Uterus (tissue), 4 donors: ENCODE measurements around the gene SESN3. TPM values are rescaled to one million over a fixed set of nuclear protein-coding genes. Genes with fewer than 3 reads are reported as not detected.

Source experiments
- DNase-seq, 2 donors: peaks; one replicate each; pipeline ENCODE4 v3.0.0-alpha.2; 2019 to 2020
- H3K27ac ChIP-seq, 2 donors: fragments of 200-600 bp; sonication (generic); 1 replicate in 1 of 2; 2 replicates in 1 of 2; pipeline ENCODE4 v1.5.1; 2016 to 2018
- H3K27me3 ChIP-seq, 2 donors: fragments of 200-600 bp; sonication (generic); one replicate each; pipeline ENCODE4 v1.5.1; 2018 to 2019; ENCODE audit warnings: control low read depth in 1 of 2
- H3K36me3 ChIP-seq, 2 donors: fragments of 200-600 bp; sonication (generic); one replicate each; pipeline ENCODE4 v1.5.1; 2019; ENCODE audit warnings: control low read depth in 1 of 2
- H3K4me1 ChIP-seq, 2 donors: fragments of 200-600 bp; sonication (generic); one replicate each; pipeline ENCODE4 v1.5.1; 2018 to 2019; ENCODE audit warnings: control low read depth in 1 of 2
- H3K4me3 ChIP-seq, 2 donors: fragments of 200-600 bp; sonication (generic); 1 replicate in 1 of 2; 2 replicates in 1 of 2; pipeline ENCODE4 v1.5.1; 2018 to 2019; ENCODE audit warnings: mild to moderate bottlenecking in 1 of 2
- H3K9me3 ChIP-seq, 2 donors: fragments of 200-600 bp; sonication (generic); one replicate each; pipeline ENCODE4 v1.5.1; 2019; ENCODE audit warnings: control low read depth in 1 of 2
- CTCF ChIP-seq, 4 experiments: fragments of 200-600 bp in 2 of 4; fragments of 450-650 bp in 2 of 4; sonication (generic) in 2 of 4; IDR thresholded peaks; one replicate each; pipeline ENCODE4 v1.5.1; 2016 to 2019; ENCODE audit warnings: antibody characterized with exemption in 4 of 4, mild to moderate bottlenecking in 2 of 4, moderate library complexity in 1 of 4
- POLR2A ChIP-seq, 2 donors: fragments of 450-650 bp; IDR thresholded peaks; one replicate each; pipeline ENCODE4 v1.6.1; 2016; ENCODE audit warnings: antibody characterized with exemption in 2 of 2, mild to moderate bottlenecking in 1 of 2, moderate library complexity in 1 of 2
- intact Hi-C: fragments of 100-400 bp; cut with DNase I; formaldehyde crosslinking; loops from one replicate; pipeline ENCODE4 v1.15.1; 2023; ENCODE audit warnings: low total_unique reads
- total RNA-seq, 4 donors: library from RNA; depleted of rRNA in 3 of 4; stranded (reverse); fragments of >200 nt in 3 of 4; gene quantifications; one replicate each; pipeline versions ENCODE4 v1.1.0 to v1.2.4, GENCODE V29; 2014 to 2023
- donor health status: DM: yes; HTN: yes; CAD: no.

Gene SESN3
- total RNA-seq, 4 donors from 2014 or later = 19.7 to 188 (median 39.3) TPM

GRCh38 chr11:95248666-95249467 is 17.9 kb upstream of the SESN3 start:
- no peak overlapping the region for H3K27ac ChIP-seq
- no peaks in the 10 kb centered on the region for H3K9me3 ChIP-seq
- H3K36me3 ChIP-seq = no peaks in the 10 kb centered on the region
- no peak for DNase-seq
- no peaks in the 10 kb centered on the region for H3K27me3 ChIP-seq
- no peak overlapping the region for H3K4me3 ChIP-seq
- peaks cover 0 to 7% of the 10 kb centered on the region in 2 donors for H3K4me1 ChIP-seq
- TF ChIP-seq CTCF (IDR thresholded peaks at IDR 0.05) = no peak
- no peak for TF ChIP-seq POLR2A (IDR thresholded peaks at IDR 0.05)
- intact Hi-C loops = no loop called here

GRCh38 chr11:95247883-95248282 is 16.9 kb upstream of the SESN3 start:
- H3K27me3 ChIP-seq = no peaks in the 10 kb centered on the region
- intact Hi-C loops = no loop called here
- H3K36me3 ChIP-seq = no peaks in the 10 kb centered on the region
- TF ChIP-seq POLR2A (IDR thresholded peaks at IDR 0.05) (no peak), CTCF (IDR thresholded peaks at IDR 0.05) (no peak)
- DNase-seq = no peak
- no peak overlapping the region for H3K27ac ChIP-seq
- no peaks in the 10 kb centered on the region for H3K9me3 ChIP-seq
- H3K4me1 ChIP-seq = no peaks in the 10 kb centered on the region
- no peak overlapping the region for H3K4me3 ChIP-seq

- Histone ChIP-seq H3K9me3 (no peaks in the 10 kb centered on the region), H3K4me3 (no peak overlapping the region)
These were observed 16.2 kb upstream of the SESN3 start for GRCh38 chr11:95247127-95247684.

GRCh38 chr11:95245581-95245980 is 14.6 kb upstream of the SESN3 start:
- Histone ChIP-seq H3K27me3 (no peaks in the 10 kb centered on the region), H3K4me3 (no peak overlapping the region), H3K4me1 (no peaks in the 10 kb centered on the region), H3K27ac (no peak overlapping the region), H3K9me3 (no peaks in the 10 kb centered on the region), H3K36me3 (no peaks in the 10 kb centered on the region)
- no peak for TF ChIP-seq CTCF (IDR thresholded peaks at IDR 0.05)
- no peak for TF ChIP-seq POLR2A (IDR thresholded peaks at IDR 0.05)
- DNase-seq = no peak
- intact Hi-C loops = no loop called here

More at GRCh38 chr11:95247127-95247684, 16.2 kb upstream of the SESN3 start:
- TF ChIP-seq CTCF (IDR thresholded peaks at IDR 0.05) (no peak), POLR2A (IDR thresholded peaks at IDR 0.05) (no peak)
- Histone ChIP-seq H3K27ac (no peak overlapping the region), H3K4me1 (no peaks in the 10 kb centered on the region), H3K36me3 (no peaks in the 10 kb centered on the region), H3K27me3 (no peaks in the 10 kb centered on the region)
- no peak for DNase-seq
- intact Hi-C loops = no loop called here

- no peaks in the 10 kb centered on the region for H3K36me3 ChIP-seq
- H3K4me3 ChIP-seq = no peak overlapping the region
- DNase-seq = no peak
- H3K9me3 ChIP-seq = no peaks in the 10 kb centered on the region
- no peaks in the 10 kb centered on the region for H3K27me3 ChIP-seq
- H3K27ac ChIP-seq = no peak overlapping the region
- H3K4me1 ChIP-seq = no peaks in the 10 kb centered on the region
- no peak for TF ChIP-seq CTCF (IDR thresholded peaks at IDR 0.05)
- TF ChIP-seq POLR2A (IDR thresholded peaks at IDR 0.05) = no peak
- intact Hi-C loops = no loop called here
These were observed 14.0 kb upstream of the SESN3 start for GRCh38 chr11:95245038-95245437.
